Activated naive CD8-positive, alpha-beta T cell treated with anti-CD3 and anti-CD28 coated beads, Interleukin-2, amount 10 ng/mL, durations not matched to agents 7 days and 5 days (primary cell): ENCODE measurements around the gene EPS8. TPM values are rescaled to one million over a fixed set of nuclear protein-coding genes. Genes with fewer than 3 reads are reported as not detected.
"Not testable (repeated sequence)": the region's sequence is repeated elsewhere in the genome, so short reads cannot be mapped to it uniquely, and the experiment has no call there.

Experiments used
- ATAC-seq: fragments of 150-1000 bp; cut with Tn5 transposase; one replicate; pipeline ENCODE4 v1.10.0; 2021; ENCODE audit warnings: low read depth, moderate library complexity
- POLR2A ChIA-PET: fragments of 350-600 bp; sonication (Branson Sonifier 250); formaldehyde crosslinking; loops from one replicate; lab custom pipeline; 2021; ENCODE audit warnings: antibody characterized with exemption; lab: Charles Lee
- DNase-seq: peaks from one replicate; pipeline ENCODE4 v3.0.0; 2021
- H3K27ac Mint-ChIP-seq: one replicate; pipeline ENCODE4 v1.8.0; 2022; ENCODE audit warnings: mild to moderate bottlenecking, mixed read lengths
- H3K27me3 Mint-ChIP-seq: one replicate; pipeline ENCODE4 v1.8.0; 2022; ENCODE audit warnings: mild to moderate bottlenecking, moderate library complexity, mixed read lengths
- H3K36me3 Mint-ChIP-seq: one replicate; pipeline ENCODE4 v1.8.0; 2021; ENCODE audit warnings: mild to moderate bottlenecking, mixed read lengths
- H3K4me1 Mint-ChIP-seq: one replicate; pipeline ENCODE4 v1.8.0; 2021; ENCODE audit warnings: mixed read lengths
- H3K4me3 Mint-ChIP-seq: one replicate; pipeline ENCODE4 v1.8.0; 2022; ENCODE audit warnings: mild to moderate bottlenecking, moderate library complexity, mixed read lengths
- H3K9me3 Mint-ChIP-seq: one replicate; pipeline ENCODE4 v1.8.0; 2021; ENCODE audit warnings: mixed read lengths
- total RNA-seq, 2 experiments: library from RNA; stranded (reverse); gene quantifications; one replicate each; pipeline ENCODE4 v1.2.3, GENCODE V29; 2021

Gene EPS8
- total RNA-seq, 2 experiments from 2014 or later, result 1.6 to 3.4 TPM

GRCh38 chr12:15763328-15763727 lies 25.9 kb downstream of the EPS8 start:
- no peak overlapping the region for H3K4me3 Mint-ChIP-seq
- ATAC-seq (no peak), DNase-seq (no peak)
- no peaks in the 10 kb centered on the region for H3K36me3 Mint-ChIP-seq
- peaks cover 12% of the 10 kb centered on the region for H3K27me3 Mint-ChIP-seq
- POLR2A ChIA-PET, result no interaction called here
- H3K4me1 Mint-ChIP-seq, result peaks cover 2% of the 10 kb centered on the region
- H3K9me3 Mint-ChIP-seq, result no peaks in the 10 kb centered on the region
- no peak overlapping the region for H3K27ac Mint-ChIP-seq

- H3K4me1 Mint-ChIP-seq, H3K9me3 Mint-ChIP-seq, H3K27ac Mint-ChIP-seq, POLR2A ChIA-PET, ATAC-seq, H3K36me3 Mint-ChIP-seq, DNase-seq, H3K27me3 Mint-ChIP-seq, H3K4me3 Mint-ChIP-seq: not testable (repeated sequence)
Measured at GRCh38 chr12:15762162-15762561, 27.0 kb downstream of the EPS8 start.

GRCh38 chr12:15757553-15758255 lies 31.5 kb downstream of the EPS8 start:
- Mint-ChIP-seq H3K36me3 (no peaks in the 10 kb centered on the region), H3K4me1 (peaks cover 2% of the 10 kb centered on the region), H3K4me3 (no peak overlapping the region), H3K27me3 (peaks cover 5% of the 10 kb centered on the region), H3K27ac (no peak overlapping the region), H3K9me3 (no peaks in the 10 kb centered on the region)
- DNase-seq (no peak), ATAC-seq (no peak)
- POLR2A ChIA-PET, result no interaction called here

GRCh38 chr12:15756822-15757221 lies 32.4 kb downstream of the EPS8 start:
- Mint-ChIP-seq H3K9me3 (no peaks in the 10 kb centered on the region), H3K27ac (no peak overlapping the region), H3K4me1 (peaks cover 2% of the 10 kb centered on the region), H3K4me3 (no peak overlapping the region), H3K36me3 (no peaks in the 10 kb centered on the region), H3K27me3 (peaks cover 5% of the 10 kb centered on the region)
- POLR2A ChIA-PET, result no interaction called here
- DNase-seq (no peak), ATAC-seq (no peak)

GRCh38 chr12:15754233-15754632 lies 35.0 kb downstream of the EPS8 start:
- DNase-seq, result no peak
- Mint-ChIP-seq H3K9me3 (no peaks in the 10 kb centered on the region), H3K27me3 (no peaks in the 10 kb centered on the region), H3K4me1 (no peaks in the 10 kb centered on the region), H3K36me3 (no peaks in the 10 kb centered on the region), H3K27ac (no peak overlapping the region), H3K4me3 (no peak overlapping the region)
- no peak for ATAC-seq
- POLR2A ChIA-PET, result no interaction called here

- no peaks in the 10 kb centered on the region for H3K36me3 Mint-ChIP-seq
- H3K27ac Mint-ChIP-seq, result no peak overlapping the region
- no peaks in the 10 kb centered on the region for H3K9me3 Mint-ChIP-seq
- H3K27me3 Mint-ChIP-seq, result peaks cover 4% of the 10 kb centered on the region
- ATAC-seq (no peak), DNase-seq (no peak)
- H3K4me1 Mint-ChIP-seq, result no peaks in the 10 kb centered on the region
- H3K4me3 Mint-ChIP-seq, result no peak overlapping the region
- POLR2A ChIA-PET, result no interaction called here
Measured at GRCh38 chr12:15752785-15753184, 36.4 kb downstream of the EPS8 start.

GRCh38 chr12:15751741-15752140 lies 37.4 kb downstream of the EPS8 start:
- H3K9me3 Mint-ChIP-seq, result no peaks in the 10 kb centered on the region
- no peak overlapping the region for H3K4me3 Mint-ChIP-seq
- H3K4me1 Mint-ChIP-seq, result no peaks in the 10 kb centered on the region
- H3K27me3 Mint-ChIP-seq, result peaks cover 6% of the 10 kb centered on the region
- POLR2A ChIA-PET, result no interaction called here
- no peak overlapping the region for H3K27ac Mint-ChIP-seq
- H3K36me3 Mint-ChIP-seq, result no peaks in the 10 kb centered on the region
- DNase-seq (no peak), ATAC-seq (no peak)

- Mint-ChIP-seq H3K4me1 (no peaks in the 10 kb centered on the region), H3K9me3 (no peaks in the 10 kb centered on the region), H3K36me3 (no peaks in the 10 kb centered on the region), H3K4me3 (no peak overlapping the region), H3K27ac (no peak overlapping the region), H3K27me3 (peaks cover 7% of the 10 kb centered on the region)
- DNase-seq (no peak), ATAC-seq (no peak)
- POLR2A ChIA-PET, result no interaction called here
Measured at GRCh38 chr12:15749937-15750336, 39.3 kb downstream of the EPS8 start.

GRCh38 chr12:15741870-15742269 lies 47.3 kb downstream of the EPS8 start:
- H3K4me1 Mint-ChIP-seq, H3K4me3 Mint-ChIP-seq, H3K27ac Mint-ChIP-seq, POLR2A ChIA-PET, DNase-seq, H3K9me3 Mint-ChIP-seq, ATAC-seq, H3K27me3 Mint-ChIP-seq, H3K36me3 Mint-ChIP-seq: not testable (repeated sequence)

GRCh38 chr12:15741082-15741481 lies 48.1 kb downstream of the EPS8 start:
- H3K27me3 Mint-ChIP-seq, result no peaks in the 10 kb centered on the region
- POLR2A ChIA-PET, result no interaction called here
- no peak overlapping the region for H3K27ac Mint-ChIP-seq
- ATAC-seq (no peak), DNase-seq (no peak)
- H3K4me3 Mint-ChIP-seq, result no peak overlapping the region
- H3K36me3 Mint-ChIP-seq, result no peaks in the 10 kb centered on the region
- H3K4me1 Mint-ChIP-seq, result no peaks in the 10 kb centered on the region
- H3K9me3 Mint-ChIP-seq, result peaks cover 3% of the 10 kb centered on the region

GRCh38 chr12:15740389-15740788 lies 48.8 kb downstream of the EPS8 start:
- H3K36me3 Mint-ChIP-seq, H3K4me1 Mint-ChIP-seq, H3K4me3 Mint-ChIP-seq, DNase-seq, ATAC-seq, POLR2A ChIA-PET, H3K27ac Mint-ChIP-seq, H3K27me3 Mint-ChIP-seq, H3K9me3 Mint-ChIP-seq: not testable (repeated sequence)

GRCh38 chr12:15738438-15739015 lies 50.7 kb downstream of the EPS8 start:
- Mint-ChIP-seq H3K27ac (no peak overlapping the region), H3K27me3 (no peaks in the 10 kb centered on the region), H3K9me3 (peaks cover 2% of the 10 kb centered on the region), H3K4me1 (no peaks in the 10 kb centered on the region), H3K36me3 (no peaks in the 10 kb centered on the region), H3K4me3 (no peak overlapping the region)
- no peak for ATAC-seq
- POLR2A ChIA-PET, result no interaction called here
- no peak for DNase-seq

- no peak for ATAC-seq
- Mint-ChIP-seq H3K4me1 (no peaks in the 10 kb centered on the region), H3K9me3 (no peaks in the 10 kb centered on the region), H3K4me3 (no peak overlapping the region), H3K36me3 (no peaks in the 10 kb centered on the region), H3K27me3 (peaks cover 2% of the 10 kb centered on the region), H3K27ac (no peak overlapping the region)
- no peak for DNase-seq
- POLR2A ChIA-PET, result no interaction called here
Measured at GRCh38 chr12:15735837-15736615, 53.2 kb downstream of the EPS8 start.

GRCh38 chr12:15733136-15733535 lies 56.1 kb downstream of the EPS8 start:
- POLR2A ChIA-PET, result no interaction called here
- Mint-ChIP-seq H3K36me3 (no peaks in the 10 kb centered on the region), H3K4me1 (no peaks in the 10 kb centered on the region), H3K27me3 (peaks cover 2% of the 10 kb centered on the region), H3K27ac (no peak overlapping the region), H3K9me3 (no peaks in the 10 kb centered on the region), H3K4me3 (no peak overlapping the region)
- no peak for DNase-seq
- ATAC-seq, result no peak
